ENCODE results near the gene MRGPRF.

The MRGPRF gene

GRCh38 chr11:68961245-68961644 is 51.8 kb downstream of the MRGPRF start:
- POLR2A ChIA-PET (ENCODE audit: low non-redundant PET), result no interaction called here
- no peak for TF ChIP-seq CTCF (conservative IDR thresholded peaks at IDR 0.05; ENCODE audit: low read depth)
- H3K27ac ChIP-seq, result no peak overlapping the region
- CTCF ChIA-PET, result no interaction called here
- DNase-seq (ENCODE audit: low spot score), result no peak

DNA sequence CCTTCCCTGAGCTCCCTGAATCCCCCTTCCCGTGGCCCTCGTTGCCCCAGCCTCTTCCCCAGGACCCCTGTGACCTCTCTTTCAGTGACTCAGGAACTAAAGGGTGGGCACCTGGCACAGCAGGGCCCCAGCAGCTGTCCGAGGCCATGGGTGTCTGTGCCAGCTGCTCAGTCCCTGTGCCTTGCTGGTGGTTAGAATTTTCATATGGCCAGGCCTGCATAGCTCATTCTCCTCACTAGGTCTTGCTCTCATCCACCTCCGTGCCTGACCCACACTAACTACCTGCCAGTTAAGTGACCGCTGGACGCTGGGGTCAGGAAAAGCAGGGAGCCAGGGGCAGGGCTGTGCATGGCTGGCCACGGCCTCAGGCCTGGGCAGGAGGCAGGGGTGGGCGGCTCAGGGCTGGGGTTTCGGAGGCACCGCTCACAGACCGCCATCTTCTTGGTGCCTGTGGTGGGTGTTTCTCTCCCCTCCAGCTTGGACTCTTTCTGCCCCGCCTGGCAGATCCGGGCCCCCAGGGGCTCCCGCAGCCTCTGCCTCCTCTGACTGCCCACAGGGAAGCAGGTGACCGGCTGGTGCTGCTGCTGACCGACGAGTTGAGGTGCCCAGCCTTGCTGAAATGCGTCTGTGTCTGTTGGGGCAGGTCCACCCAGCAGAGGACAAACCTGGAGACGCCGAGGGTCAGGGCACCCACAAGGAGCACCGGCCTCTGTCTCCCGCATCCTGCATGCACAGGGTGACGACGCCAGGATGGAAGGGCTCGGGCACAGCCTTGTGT is 52.6 kb downstream of the MRGPRF start:
- ChIA-PET POLR2A (ENCODE audit: low non-redundant PET) (no interaction called here), CTCF (no interaction called here)
- no peak for TF ChIP-seq CTCF (conservative IDR thresholded peaks at IDR 0.05; ENCODE audit: low read depth)
- no peak for DNase-seq (ENCODE audit: low spot score)
- no peak overlapping the region for H3K27ac ChIP-seq

DNA sequence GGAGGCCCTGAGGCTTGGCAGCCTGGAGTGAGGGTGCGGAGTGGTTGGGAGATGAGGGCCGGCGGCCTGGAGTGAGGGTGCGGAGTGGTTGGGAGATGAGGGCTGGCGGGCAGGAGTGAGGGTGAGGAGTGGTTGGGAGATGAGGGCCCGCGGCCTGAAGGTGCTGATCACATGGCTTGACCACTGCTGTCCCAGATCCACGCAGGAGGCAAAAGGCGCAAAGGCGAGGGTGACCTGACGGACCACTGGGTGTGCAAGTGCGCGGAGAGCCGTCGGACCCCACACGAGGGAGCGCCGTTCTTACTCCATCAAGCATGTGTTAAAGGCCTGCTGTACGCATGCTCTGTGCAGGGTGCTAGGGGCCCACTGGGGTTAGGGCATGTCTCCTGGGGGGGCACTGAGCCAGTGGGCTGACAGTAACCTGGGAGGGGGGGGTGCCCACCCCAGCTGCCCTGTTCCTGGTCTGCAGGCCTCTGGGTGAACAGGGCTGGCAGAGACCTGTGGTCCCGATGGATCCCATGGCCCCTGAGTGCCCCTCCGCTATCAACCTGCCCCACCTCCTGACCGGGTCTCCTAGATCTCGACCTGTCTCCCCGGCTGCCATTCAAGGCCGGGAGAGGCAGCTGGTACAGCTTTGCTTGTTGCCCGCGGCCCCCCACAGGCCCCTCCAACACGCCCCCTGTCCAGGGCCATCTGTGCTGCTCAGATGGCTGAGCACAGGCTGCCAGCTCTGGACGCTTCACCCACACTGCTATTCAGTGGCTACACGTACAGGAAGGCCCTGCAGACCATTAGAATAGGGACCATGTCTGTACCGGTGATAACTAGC is 53.4 kb downstream of the MRGPRF start:
- POLR2A ChIA-PET (ENCODE audit: low non-redundant PET), result no interaction called here
- no peak overlapping the region for H3K27ac ChIP-seq
- CTCF ChIA-PET, result interaction anchor here (0.6 kb wide), 1 partner anchor 98 kb away, joined by 3 read pairs; no protein-coding TSS in a partner anchor
- DNase-seq (ENCODE audit: low spot score), result no peak
- no peak for TF ChIP-seq CTCF (conservative IDR thresholded peaks at IDR 0.05; ENCODE audit: low read depth)

GRCh38 chr11:68958211-68958610 is 54.8 kb downstream of the MRGPRF start:
- ChIA-PET POLR2A (ENCODE audit: low non-redundant PET) (no interaction called here), CTCF (no interaction called here)
- no peak for DNase-seq (ENCODE audit: low spot score)

GRCh38 chr11:68956547-68957254 is 56.3 kb downstream of the MRGPRF start:
- no peak for TF ChIP-seq CTCF (conservative IDR thresholded peaks at IDR 0.05; ENCODE audit: low read depth)
- no peak overlapping the region for H3K27ac ChIP-seq
- CTCF ChIA-PET, result interaction anchor here (0.7 kb wide), 1 partner anchor 1588 kb away, joined by 6 read pairs; no protein-coding TSS in a partner anchor
- POLR2A ChIA-PET (ENCODE audit: low non-redundant PET), result interaction anchor here (0.5 kb wide), 1 partner anchor 189 kb away, joined by 4 read pairs; no protein-coding TSS in a partner anchor
- no peak for DNase-seq (ENCODE audit: low spot score)

More at GRCh38 chr11:68958211-68958610, 54.8 kb downstream of the MRGPRF start:
- TF ChIP-seq CTCF (conservative IDR thresholded peaks at IDR 0.05; ENCODE audit: low read depth), result no peak
- H3K27ac ChIP-seq, result no peak overlapping the region

DNA sequence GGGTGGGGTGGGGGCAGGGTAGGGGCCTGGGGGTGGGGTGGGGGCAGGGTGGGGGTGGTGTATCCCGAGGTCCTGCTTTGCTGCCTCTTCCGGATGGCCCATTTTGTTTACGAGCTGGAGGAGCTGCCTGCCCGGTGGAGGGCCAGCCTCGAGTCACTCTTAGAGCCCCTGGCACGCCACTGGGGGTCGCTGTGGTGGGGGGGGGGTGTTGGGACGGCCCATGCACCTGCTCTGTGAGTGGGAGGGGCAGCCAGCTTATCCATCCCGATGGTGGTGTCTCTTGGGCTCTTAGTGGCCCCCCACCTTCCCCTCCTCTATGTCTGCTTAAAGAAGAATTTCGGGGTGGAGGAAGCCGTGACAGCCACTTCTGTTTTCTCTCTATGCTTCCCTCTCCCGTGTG is 56.9 kb downstream of the MRGPRF start:
- ChIA-PET CTCF (interaction anchor here (0.7 kb wide), 1 partner anchor 1589 kb away, joined by 6 read pairs; no protein-coding TSS in a partner anchor), POLR2A (ENCODE audit: low non-redundant PET) (no interaction called here)
- DNase-seq (ENCODE audit: low spot score), result no peak
- no peak for TF ChIP-seq CTCF (conservative IDR thresholded peaks at IDR 0.05; ENCODE audit: low read depth)
- H3K27ac ChIP-seq, result no peak overlapping the region
